Choroid plexus epithelial cell (primary cell): ENCODE results near the gene RAB24.

Experiments
- DNase-seq: peaks from one replicate; pipeline ENCODE4 v3.0.0-alpha.2; 2010; ENCODE audit warnings: low read depth
- H3K4me3 ChIP-seq: 2 replicates; pipeline ENCODE4 v1.5.1; 2011; ENCODE audit warnings: low read depth, mild to moderate bottlenecking, control low read depth, low read length, moderate library complexity
- CTCF ChIP-seq: conservative IDR thresholded peaks from 2 replicates; pipeline ENCODE4 v1.5.1; 2011; ENCODE audit warnings: low read depth, mild to moderate bottlenecking, control low read depth, inconsistent platforms, low read length, moderate library complexity

Gene RAB24

GRCh38 chr5:177304392-177305119, 1.0 kb upstream of the RAB24 start:
- no peak for TF ChIP-seq CTCF
- DNase-seq = no peak
- peak overlapping the region; percentile 95 for H3K4me3 ChIP-seq

GRCh38 chr5:177303925-177304391, 439 bp upstream of the RAB24 start:
- DNase-seq = peak; percentile 37
- peak overlapping the region; percentile 95 for H3K4me3 ChIP-seq
- TF ChIP-seq CTCF = no peak

- TF ChIP-seq CTCF = peak; percentile 28
- DNase-seq = no peak
These were observed 987 bp downstream of the RAB24 start for GRCh38 chr5:177302354-177303110.

GRCh38 chr5:177301503-177302165, 1.9 kb downstream of the RAB24 start:
- TF ChIP-seq CTCF = no peak
- H3K4me3 ChIP-seq = no peak overlapping the region
- no peak for DNase-seq

More at GRCh38 chr5:177302354-177303110, 987 bp downstream of the RAB24 start:
- peak overlapping the region; percentile 95 for H3K4me3 ChIP-seq

- H3K4me3 ChIP-seq = no peak overlapping the region
- no peak for TF ChIP-seq CTCF
- DNase-seq = no peak
These were observed 2.6 kb downstream of the RAB24 start for GRCh38 chr5:177300951-177301350.

- peak; percentile 88 for DNase-seq
- H3K4me3 ChIP-seq = no peak overlapping the region
- peak; percentile 49 for TF ChIP-seq CTCF
These were observed 3.2 kb downstream of the RAB24 start for GRCh38 chr5:177300236-177300880.
